GM21529 (cell line): ENCODE data around the gene NRSN2.
A peak's percentile ranks its signal among the peaks of the same experiment; 100 is the strongest.

Experiments
- ATAC-seq: cut with Tn5 transposase; IDR thresholded peaks from one replicate; pipeline ENCODE4 v1.9.1; 2021; ENCODE audit not compliant: unreplicated experiment

NRSN2 gene, protein sequence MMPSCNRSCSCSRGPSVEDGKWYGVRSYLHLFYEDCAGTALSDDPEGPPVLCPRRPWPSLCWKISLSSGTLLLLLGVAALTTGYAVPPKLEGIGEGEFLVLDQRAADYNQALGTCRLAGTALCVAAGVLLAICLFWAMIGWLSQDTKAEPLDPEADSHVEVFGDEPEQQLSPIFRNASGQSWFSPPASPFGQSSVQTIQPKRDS

DNA sequence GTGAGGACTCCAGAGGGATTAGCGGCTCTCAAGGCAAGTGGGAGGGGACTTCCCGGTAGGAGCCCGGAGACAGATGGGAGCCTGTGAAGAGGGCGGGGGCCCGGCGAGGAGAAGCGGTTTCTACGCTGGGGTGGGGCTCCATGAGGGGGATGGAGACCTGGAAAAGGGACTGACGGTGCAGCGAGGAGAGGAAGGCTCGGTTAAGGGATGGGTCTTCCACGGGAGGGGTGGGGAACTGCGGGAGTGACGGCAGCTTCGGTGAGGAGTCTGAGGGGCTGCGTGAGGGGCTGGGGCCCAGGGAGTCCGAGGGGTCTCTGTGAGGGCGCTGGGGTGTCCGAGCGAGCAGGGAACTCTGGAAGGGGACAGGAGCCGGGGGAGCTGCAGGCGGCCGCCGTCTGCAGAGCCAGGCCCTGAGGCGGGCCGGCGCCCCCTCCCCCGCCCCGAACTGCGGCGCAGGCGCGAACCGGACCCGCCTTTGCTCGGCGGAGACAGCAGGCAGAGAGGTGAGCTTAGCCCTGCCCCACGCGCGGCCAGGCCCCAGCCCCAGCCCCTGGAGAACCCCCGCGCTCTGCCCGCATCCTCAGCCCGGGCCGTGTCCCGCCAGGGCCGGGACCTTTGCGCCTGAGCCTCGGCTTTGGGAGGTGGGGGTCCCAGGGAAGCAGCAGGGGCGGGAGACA lies at the start of gene NRSN2:
Gene NRSN2 (plus strand): TSS at position 472 of the 677 bp plus-strand sequence. CDS start 2,533 bp downstream, outside the sequence.
- ATAC-seq, result peak; percentile 36

DNA sequence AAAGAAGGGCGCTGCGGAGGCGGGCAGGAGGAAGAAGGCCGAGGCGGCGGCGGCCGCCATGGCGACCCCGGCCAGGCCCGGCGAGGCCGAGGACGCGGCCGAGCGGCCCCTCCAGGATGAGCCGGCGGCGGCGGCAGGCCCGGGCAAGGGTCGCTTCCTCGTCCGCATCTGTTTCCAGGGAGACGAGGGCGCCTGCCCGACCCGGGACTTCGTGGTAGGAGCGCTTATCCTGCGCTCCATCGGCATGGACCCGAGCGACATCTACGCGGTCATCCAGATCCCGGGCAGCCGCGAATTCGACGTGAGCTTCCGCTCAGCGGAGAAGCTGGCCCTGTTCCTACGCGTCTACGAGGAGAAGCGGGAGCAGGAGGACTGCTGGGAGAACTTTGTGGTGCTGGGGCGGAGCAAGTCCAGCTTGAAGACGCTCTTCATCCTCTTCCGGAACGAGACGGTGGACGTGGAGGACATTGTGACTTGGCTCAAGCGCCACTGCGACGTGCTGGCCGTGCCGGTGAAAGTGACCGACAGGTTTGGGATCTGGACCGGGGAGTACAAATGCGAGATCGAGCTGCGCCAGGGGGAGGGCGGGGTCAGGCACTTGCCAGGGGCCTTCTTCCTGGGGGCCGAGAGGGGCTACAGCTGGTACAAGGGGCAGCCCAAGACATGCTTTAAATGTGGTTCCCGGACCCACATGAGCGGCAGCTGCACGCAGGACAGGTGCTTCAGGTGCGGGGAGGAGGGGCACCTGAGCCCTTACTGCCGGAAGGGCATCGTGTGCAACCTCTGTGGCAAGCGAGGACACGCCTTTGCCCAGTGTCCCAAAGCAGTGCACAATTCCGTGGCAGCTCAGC lies 48.8 kb upstream of the NRSN2 start:
- peak; percentile 32 for ATAC-seq

DNA sequence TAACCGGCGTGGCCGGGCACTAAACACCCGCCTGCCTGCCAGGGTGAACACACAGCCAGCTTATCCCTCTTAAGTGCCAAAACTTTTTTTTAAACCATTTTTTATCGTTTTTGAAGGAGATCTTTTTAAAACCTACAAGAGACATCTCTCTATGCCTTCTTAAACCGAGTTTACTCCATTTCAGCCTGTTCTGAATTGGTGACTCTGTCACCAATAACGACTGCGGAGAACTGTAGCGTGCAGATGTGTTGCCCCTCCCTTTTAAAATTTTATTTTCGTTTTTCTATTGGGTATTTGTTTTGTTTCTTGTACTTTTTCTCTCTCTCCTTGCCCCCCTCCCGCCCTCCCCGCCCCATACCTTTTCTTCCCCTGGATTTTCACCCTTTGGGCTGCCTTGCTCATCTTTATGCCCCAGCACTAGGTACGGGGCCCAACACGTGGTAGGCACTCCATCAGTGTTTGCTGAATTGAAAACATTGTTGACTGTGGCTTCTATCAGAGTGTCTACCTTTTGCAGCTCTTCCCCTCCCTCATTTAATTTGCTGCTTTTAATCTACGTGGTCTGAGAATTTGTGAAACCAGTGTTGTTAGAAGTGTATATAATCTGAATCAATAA lies 48.0 kb upstream of the NRSN2 start:
- ATAC-seq, result no peak

DNA sequence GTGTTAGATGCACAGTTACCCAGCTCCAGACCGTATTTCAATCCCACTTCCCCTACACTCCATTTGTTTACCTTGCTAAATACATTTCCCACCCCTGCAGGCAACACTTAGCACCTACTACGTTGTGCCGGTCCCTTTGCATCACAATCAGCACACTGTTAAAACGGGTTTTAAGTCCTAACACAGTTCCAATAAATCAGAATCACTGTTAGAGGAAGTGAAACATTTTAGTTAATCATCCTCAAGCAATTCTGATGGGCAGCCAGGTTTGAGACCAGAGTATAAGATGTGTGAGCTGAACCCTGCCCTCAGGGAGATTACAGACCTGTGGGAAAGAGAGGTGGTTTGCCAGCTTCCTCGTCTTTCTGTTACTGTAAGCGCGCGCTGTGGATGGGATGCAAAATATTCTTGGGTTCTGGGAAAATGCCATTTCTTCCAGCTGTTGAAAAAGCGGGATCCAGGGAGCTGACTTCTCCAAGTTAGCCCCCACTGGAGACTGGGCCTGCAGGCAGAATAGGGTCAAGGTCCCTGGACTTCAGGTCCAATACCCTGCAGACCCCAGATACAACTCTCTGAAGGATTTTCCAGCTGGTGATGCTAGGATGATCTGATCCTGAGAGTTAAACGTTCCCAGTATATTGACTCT lies 46.4 kb upstream of the NRSN2 start:
- ATAC-seq, result no peak

DNA sequence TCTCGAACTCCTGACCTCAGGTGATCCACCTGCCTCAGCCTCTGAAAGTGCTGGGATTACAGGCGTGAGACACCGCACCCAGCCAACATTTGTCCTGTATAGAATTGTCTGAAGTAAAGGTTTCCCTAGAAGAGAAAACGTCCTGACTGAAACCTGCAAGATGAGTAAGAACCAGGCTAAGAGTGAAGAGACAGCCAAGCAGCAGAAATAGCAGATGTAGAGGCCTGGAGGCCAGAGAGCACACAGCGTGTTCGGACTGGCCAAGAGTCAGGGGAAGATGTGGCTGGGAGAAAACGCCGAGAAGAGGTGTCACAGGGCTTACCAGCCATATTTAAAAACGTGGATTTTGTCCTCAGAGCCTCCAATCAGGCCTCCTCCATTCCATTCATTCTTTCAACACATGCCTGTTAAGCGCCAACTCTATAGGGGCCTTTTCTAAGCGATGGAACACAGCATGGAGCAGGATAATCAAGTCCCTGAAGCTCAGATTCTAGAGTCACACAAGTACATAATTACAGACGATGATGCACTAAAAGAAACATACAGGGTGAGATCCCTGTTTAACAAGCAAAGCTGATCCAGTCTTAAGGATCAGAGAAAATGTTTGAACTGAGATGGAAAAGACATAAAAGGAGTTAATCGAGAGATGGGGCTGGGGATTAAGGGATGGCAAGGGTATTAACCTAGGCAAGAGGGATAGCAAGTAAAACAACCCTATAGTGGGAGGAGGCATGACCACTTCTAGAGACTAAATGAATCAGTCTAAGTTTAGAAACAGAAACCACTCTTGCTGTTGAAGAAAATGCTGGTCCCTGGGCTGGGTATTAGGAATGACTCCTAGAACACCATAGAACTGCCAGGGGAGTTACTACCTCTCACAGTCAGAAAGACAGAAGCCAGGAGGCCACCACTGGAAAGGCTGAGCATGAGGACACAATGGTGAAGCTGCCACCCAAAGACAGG lies 44.7 kb upstream of the NRSN2 start:
- no peak for ATAC-seq

DNA sequence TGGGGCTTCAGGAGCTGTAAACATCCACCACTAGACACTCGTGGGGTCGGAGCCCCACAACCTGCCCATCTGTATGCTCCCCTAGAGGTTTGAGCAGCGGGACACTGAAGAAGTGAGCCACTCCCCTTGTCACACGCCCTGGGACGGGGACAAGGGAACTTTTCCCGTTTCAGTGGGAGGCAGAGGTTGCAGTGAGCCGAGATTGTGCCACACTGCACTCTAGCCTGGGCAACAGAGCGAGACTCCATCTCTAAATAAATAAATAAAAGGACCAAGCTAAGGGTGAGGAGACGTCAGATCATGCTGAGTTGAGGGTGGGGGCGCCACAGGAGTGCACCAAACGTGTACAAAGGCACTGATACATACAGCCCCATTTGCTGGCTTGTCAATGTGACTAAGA lies 41.2 kb upstream of the NRSN2 start:
- ATAC-seq, result no peak

DNA sequence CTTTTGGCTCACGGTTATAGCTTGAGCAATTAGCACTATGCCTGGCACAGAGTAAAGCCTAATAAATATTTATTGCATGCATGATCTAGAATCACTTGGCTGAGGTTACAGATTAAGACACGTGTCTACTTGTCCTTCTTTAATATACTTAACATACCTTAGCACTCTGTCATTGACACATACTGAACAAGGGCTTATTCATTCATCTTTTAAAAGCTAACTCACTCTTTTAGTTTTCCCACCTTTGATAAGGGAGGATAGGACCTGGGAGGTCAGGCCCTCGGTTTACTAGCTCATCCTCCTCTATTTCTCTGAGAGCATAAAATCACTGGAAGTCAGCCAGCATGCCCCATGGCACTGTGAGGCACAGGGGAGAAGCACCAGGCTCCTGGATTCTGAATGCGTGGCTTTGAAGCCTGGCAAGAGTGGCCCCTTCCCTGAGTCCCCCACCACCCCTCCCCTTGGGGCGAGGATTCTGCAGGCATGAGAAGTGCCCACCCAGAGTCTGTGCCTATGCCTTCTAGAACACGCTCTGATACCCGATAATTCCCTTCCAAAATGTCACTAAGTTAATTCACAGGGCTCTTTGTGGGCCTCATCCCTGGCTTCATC lies 38.4 kb upstream of the NRSN2 start:
- ATAC-seq, result no peak

DNA sequence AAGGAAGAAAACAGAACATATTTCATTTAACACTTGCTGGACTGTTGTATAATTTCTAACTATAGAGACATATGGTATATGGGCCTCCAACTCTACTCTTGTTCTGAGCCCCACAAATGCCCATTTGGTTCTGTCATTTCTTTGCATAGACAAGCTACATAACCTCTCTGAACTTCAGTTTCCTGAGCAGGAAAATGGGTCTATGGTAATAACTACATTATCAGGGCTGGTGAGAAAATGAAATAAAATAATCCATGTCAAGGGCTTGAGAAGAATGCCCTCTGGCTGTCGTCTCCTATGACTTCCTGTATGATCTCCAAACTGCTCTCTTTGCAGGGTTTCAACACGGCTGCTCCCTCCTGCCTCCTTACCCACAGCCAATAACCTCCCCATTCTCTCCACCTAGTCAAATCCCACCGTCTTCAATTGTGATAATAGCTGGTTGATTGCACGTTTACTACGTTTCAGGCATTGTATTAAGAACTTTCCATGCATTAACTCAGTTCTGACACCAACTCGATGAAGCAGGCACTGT lies 37.5 kb upstream of the NRSN2 start:
- no peak for ATAC-seq

DNA sequence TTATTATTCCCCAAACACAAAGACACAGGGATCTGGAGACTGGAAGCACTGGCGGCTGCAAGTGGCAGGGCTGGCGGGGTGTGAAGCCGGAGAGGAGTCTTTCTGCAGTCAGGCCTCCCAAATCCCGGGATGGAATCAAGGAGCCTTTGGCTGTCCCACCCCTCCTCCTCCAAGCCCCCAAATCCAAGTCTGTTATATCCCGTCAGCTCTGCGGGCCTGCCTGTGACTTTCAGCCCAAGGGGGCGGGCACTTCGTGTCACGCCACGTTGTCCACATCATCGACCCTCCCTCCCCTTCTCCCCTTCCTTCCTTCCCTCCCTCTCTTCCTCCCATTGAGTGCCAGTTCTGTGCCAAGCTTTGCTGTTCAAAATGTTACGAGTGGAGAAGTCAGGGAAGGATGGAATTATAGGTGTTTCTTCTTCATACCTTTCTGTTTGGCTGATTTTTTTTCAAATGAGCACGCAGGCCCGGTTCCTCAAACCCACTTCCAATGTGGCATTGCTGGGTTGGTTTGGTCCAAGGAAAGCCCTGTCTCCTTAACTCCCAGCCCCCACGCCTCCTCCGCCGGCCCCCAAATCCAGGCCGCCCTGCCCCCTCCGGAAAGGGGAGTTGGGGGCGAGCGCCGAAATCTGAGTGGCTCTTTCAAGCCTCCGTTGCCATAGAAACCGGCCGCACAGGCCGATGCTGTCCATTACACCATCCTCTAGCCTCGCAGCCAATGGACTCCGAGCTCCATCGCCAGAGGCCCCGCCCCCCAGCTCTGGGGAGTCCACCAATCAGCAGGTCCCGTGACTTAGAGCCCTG lies 36.9 kb upstream of the NRSN2 start:
- peak; percentile 99 for ATAC-seq

DNA sequence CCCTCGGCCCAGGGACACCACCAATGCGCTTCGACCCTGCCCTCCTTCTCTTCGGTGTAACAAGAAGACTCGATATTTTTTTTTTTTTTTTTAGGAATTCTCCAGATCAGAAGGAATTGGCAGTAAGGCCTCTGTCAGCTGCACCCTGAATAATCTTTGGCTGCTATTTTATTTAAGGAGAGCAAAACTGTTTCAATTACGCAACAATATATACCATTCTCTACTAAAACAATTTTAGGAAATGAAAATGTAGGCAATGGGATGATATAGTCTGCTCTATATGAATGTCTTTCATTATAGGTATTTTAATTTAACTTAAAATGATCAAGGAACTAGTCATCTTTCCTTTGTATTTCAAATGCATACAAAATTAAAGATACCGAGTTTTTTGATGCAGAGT lies 36.3 kb upstream of the NRSN2 start:
- no peak for ATAC-seq

DNA sequence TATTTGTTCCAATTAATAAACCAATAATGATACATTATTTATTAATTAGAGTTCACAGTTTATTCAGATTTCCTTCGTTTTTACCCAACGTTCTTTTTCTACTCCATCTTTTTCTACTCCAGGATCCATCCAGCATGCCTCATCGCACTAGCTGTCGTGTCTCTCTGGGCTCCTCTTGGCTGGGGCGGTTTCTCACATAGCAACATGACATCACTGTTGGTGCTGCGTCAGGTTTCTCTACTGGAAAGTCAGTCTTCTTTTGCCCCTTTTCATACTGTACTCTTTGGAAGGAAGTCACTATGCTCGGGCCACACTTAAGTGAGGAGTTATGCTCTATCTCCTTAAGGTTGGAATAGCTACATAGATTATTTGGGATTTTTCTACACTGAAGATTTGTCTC lies 35.3 kb upstream of the NRSN2 start:
- no peak for ATAC-seq

DNA sequence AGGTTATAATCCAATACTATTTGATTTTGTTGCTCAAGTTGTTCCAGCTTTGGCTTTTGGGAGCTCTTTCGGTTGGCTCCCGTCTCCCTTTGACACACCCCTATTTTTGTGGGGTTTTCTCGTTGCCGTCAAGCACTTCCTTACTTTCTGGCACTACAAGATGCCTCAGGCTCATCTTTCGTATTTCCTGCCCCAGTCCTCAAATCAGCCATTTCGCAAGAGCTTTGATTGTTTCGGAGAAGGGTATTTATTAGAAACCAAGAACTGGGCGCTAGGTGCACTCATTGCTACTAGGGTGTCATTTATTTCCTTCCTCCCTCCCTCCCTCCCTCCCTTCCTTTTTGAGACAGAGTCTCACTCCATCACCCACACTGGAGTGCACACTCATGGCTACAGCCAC lies 34.8 kb upstream of the NRSN2 start:
- ATAC-seq, result no peak

DNA sequence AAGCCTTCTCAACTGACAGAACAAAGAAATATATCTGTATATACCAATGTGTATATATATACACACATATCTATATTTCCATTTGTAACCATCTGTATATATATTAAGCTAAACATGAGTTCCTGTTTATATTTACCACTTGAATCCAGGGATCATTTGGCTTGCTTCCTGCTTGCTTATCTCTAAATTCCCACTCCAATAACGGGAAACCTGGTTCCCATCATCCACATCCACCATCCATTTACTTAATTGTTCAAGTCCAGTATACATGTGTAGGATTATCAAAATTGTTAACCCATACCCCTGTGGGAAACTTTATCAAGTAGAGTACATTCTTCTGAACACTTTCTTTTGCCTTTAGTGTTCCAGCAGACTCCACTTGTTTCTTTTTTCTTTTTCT lies 34.0 kb upstream of the NRSN2 start:
- ATAC-seq, result no peak

DNA sequence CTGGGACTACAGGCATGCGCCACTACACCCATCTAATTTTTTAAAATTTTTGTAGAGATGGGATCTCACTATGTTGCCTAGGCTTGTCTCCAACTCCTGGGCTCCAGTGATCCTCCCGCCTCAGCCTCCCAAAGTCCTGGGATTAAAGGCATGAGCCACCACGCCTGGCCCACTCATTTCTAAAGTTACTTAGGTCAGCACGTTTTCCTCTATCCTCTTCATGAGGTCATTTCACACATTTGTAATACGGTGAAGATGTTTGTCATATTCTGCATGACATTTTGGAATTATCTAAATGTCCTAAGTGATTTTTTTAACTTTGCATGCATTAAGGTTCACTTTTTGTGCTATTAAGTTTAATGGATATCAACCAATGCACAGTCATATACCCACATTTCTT lies 33.5 kb upstream of the NRSN2 start:
- ATAC-seq, result no peak

DNA sequence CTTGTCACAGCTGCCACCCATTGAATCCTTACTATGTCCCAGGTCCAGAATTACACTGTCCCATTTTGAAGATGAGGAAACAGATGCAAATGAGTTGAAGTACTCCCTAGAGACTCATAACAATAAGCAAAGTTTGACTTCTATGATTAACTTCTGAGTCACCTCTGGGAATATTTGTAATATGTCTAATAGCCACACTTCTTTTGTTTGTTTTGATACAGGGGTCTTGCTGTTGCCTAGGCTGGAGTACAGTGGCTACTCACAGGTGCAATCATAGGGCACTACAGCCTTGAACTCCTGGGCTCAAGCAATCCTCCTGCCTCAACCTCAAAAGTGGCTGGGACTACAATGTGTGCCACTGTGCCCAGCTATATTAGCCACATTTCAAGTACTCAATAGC lies 33.0 kb upstream of the NRSN2 start:
- ATAC-seq, result no peak

DNA sequence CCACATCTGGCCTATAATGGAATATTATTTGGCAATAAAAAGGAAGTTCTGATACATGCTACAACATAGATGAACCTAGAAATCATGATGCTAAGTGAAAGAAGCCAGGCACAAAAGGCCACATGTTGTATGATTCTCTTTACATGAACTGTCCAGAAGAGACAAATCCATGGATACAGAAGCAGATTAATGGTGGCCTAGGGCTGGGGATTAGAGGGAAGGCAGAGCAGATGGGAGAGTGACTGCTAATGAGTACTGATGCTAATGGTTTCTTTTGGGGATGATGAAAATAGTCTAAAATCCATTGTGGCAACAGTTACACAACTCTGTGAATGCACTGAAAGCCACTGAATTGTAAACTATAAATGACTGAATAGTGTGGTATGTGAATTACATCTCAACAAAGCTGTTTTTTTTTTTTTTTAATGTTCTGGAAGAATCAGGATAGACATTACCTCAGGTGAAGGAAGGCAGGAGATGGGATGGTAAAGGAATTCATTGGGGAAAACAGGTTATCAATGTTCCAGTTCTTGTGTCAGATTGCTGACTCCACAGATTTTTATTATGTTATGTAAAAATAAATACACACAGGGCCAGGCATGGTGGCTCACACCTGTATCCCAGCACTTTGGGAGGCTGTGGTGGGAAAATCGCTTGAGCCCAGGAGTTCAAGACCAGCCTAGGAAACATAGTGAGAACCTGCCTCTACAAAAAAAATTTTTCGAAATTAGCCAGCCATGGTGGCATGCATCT lies 30.4 kb upstream of the NRSN2 start:
- ATAC-seq, result no peak

DNA sequence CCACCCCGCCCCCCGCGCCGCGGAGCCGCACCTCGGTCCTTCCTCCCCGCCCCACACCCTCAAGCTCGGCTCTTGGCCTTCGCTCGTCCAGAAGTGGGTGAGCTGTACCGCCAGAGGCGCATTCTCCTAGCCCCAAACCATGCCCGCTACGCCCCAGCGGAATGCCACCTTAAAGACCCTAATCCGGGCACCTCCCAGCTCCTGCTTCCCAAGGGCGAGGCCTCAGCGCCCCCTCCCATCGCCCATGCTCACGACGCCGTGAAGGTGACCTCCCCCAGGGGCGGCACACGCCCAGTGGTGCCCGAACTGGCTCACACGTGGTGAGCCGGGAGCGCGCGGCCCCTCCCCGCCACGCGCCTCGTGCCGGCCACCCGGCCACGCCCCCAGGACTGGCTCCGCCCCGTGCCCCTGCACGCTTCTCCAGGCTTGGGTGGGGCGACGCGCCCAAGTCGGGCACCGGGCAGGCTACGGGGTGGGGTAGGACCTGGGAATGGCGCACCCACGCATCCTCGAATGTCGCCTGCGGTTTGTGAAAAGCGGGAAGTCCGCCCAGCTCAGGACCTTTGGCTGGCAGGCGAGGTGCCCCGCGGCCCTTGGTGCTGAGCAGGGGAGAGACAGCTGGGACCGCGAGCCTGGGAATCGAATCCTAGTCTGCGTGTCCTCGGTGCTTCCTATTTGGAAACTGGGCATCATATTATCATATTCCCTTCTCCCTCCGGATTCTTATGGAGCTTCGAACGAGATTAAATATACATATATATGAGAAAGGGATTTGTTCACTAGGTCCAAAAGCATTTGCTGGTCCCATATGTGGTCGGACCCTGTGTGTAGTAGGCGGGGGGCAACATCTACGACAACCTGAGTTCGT lies 22.5 kb upstream of the NRSN2 start:
- ATAC-seq, result peak; percentile 47
